ENCODE results near the gene OAS2. TPM values are rescaled to one million over a fixed set of nuclear protein-coding genes. Genes with fewer than 3 reads are reported as not detected.
"Not testable (repeated sequence)": the region's sequence is repeated elsewhere in the genome, so short reads cannot be mapped to it uniquely, and the experiment has no call there.

Gene OAS2
- total RNA-seq, 1 experiment from 2014 or later: 5.8 TPM

- TF ChIP-seq EZH2 (IDR thresholded peaks at IDR 0.05; ENCODE audit: low read length, unreplicated experiment): no peak
- no peak for TF ChIP-seq EZH2phosphoT487 (IDR thresholded peaks at IDR 0.05; ENCODE audit: borderline replicate concordance, low read length)
- no peak for TF ChIP-seq CTCF (conservative IDR thresholded peaks at IDR 0.05; ENCODE audit: low read depth, low read length)
- H3K27ac ChIP-seq (ENCODE audit: low read length): no peak overlapping the region
- no peaks in the 10 kb centered on the region for H3K36me3 ChIP-seq (ENCODE audit: low read depth, low read length)
- no peaks in the 10 kb centered on the region for H4K20me1 ChIP-seq (ENCODE audit: low read length)
- intact Hi-C loops (cut with micrococcal nuclease): no loop called here
- no peaks in the 10 kb centered on the region for H3K79me2 ChIP-seq (ENCODE audit: low read length)
- no peak overlapping the region for H2AFZ ChIP-seq (ENCODE audit: low read length)
- ATAC-seq (no peak), DNase-seq (no peak)
- H3K9me2 ChIP-seq (replicated peaks; ENCODE audit: low read length): no peaks in the 10 kb centered on the region
- H3K4me1 ChIP-seq (ENCODE audit: insufficient read depth, low read length): peaks cover 7% of the 10 kb centered on the region; the same call in 1 of the 2 replicates
- POLR2A ChIA-PET (ENCODE audit: unreplicated experiment): no interaction called here
- H3K4me3 ChIP-seq (ENCODE audit: low read length): no peak overlapping the region
- H3K4me2 ChIP-seq (ENCODE audit: low read length): no peak overlapping the region
- no peak overlapping the region for H3K9ac ChIP-seq (ENCODE audit: low read length)
- BruUV-seq (replicated peaks): no TSS peak
- no peaks in the 10 kb centered on the region for H3K27me3 ChIP-seq (ENCODE audit: low read length)
- H3K9me3 ChIP-seq (ENCODE audit: low read length): no peaks in the 10 kb centered on the region
- CTCF ChIA-PET: no interaction called here
- H3F3A ChIP-seq (ENCODE audit: low read length, unreplicated experiment): no peaks in the 10 kb centered on the region
Measured at GRCh38 chr12:112987561-112987960, 9.2 kb downstream of the OAS2 start.

GRCh38 chr12:112988224-112988623 is 9.9 kb downstream of the OAS2 start:
- H3K4me1 ChIP-seq (ENCODE audit: insufficient read depth, low read length): peaks cover 7% of the 10 kb centered on the region; the same call in 1 of the 2 replicates
- no peaks in the 10 kb centered on the region for H4K20me1 ChIP-seq (ENCODE audit: low read length)
- H3K27ac ChIP-seq (ENCODE audit: low read length): no peak overlapping the region
- no peak for ATAC-seq
- H3K79me2 ChIP-seq (ENCODE audit: low read length): no peaks in the 10 kb centered on the region
- H3K9ac ChIP-seq (ENCODE audit: low read length): no peak overlapping the region
- no peak overlapping the region for H3K4me3 ChIP-seq (ENCODE audit: low read length)
- no TSS peak for BruUV-seq (replicated peaks)
- no peaks in the 10 kb centered on the region for H3K9me3 ChIP-seq (ENCODE audit: low read length)
- no peaks in the 10 kb centered on the region for H3F3A ChIP-seq (ENCODE audit: low read length, unreplicated experiment)
- no peak overlapping the region for H3K4me2 ChIP-seq (ENCODE audit: low read length)
- H3K27me3 ChIP-seq (ENCODE audit: low read length): no peaks in the 10 kb centered on the region
- ChIA-PET POLR2A (ENCODE audit: unreplicated experiment) (no interaction called here), CTCF (interaction anchor here (0.5 kb wide), 1 partner anchor 44 kb away, joined by 3 read pairs; no protein-coding TSS in a partner anchor)
- H3K36me3 ChIP-seq (ENCODE audit: low read depth, low read length): no peaks in the 10 kb centered on the region; the same call in 1 of the 2 replicates
- H2AFZ ChIP-seq (ENCODE audit: low read length): no peak overlapping the region
- no peak for DNase-seq
- H3K9me2 ChIP-seq (replicated peaks; ENCODE audit: low read length): no peaks in the 10 kb centered on the region
- intact Hi-C loops (cut with micrococcal nuclease): no loop called here
- no peak for TF ChIP-seq EZH2phosphoT487 (IDR thresholded peaks at IDR 0.05; ENCODE audit: borderline replicate concordance, low read length)
- no peak for TF ChIP-seq EZH2 (IDR thresholded peaks at IDR 0.05; ENCODE audit: low read length, unreplicated experiment)
- no peak for TF ChIP-seq CTCF (conservative IDR thresholded peaks at IDR 0.05; ENCODE audit: low read depth, low read length)

- ATAC-seq; H3K9ac ChIP-seq (ENCODE audit: low read length); H4K20me1 ChIP-seq (ENCODE audit: low read length); H3K4me2 ChIP-seq (ENCODE audit: low read length); H3K79me2 ChIP-seq (ENCODE audit: low read length); H3K9me3 ChIP-seq (ENCODE audit: low read length); BruUV-seq (replicated peaks); H3K27ac ChIP-seq (ENCODE audit: low read length); H3K4me1 ChIP-seq (ENCODE audit: insufficient read depth, low read length); POLR2A ChIA-PET (ENCODE audit: unreplicated experiment); H2AFZ ChIP-seq (ENCODE audit: low read length); H3F3A ChIP-seq (ENCODE audit: low read length, unreplicated experiment); H3K4me3 ChIP-seq (ENCODE audit: low read length); intact Hi-C loops (cut with micrococcal nuclease); DNase-seq; H3K27me3 ChIP-seq (ENCODE audit: low read length); H3K9me2 ChIP-seq (replicated peaks; ENCODE audit: low read length); H3K36me3 ChIP-seq (ENCODE audit: low read depth, low read length); CTCF ChIA-PET: not testable (repeated sequence)
Measured at GRCh38 chr12:112988823-112989385, 10.6 kb downstream of the OAS2 start.
